Measurements from ENCODE around the gene CHST11.

The CHST11 gene

GRCh38 chr12:104484079-104484478, 27.3 kb downstream of the CHST11 start:
- DNase-seq = no peak

GRCh38 chr12:104485651-104486362, 29.1 kb downstream of the CHST11 start:
- no peak for DNase-seq

GRCh38 chr12:104486363-104486750, 29.6 kb downstream of the CHST11 start:
- no peak for DNase-seq

GRCh38 chr12:104486943-104487819, 30.4 kb downstream of the CHST11 start:
- no peak for DNase-seq

GRCh38 chr12:104488374-104488773, 31.6 kb downstream of the CHST11 start:
- DNase-seq = no peak

- DNase-seq = no peak
Measured at GRCh38 chr12:104490186-104490585, 33.4 kb downstream of the CHST11 start.

GRCh38 chr12:104490850-104491249, 34.1 kb downstream of the CHST11 start:
- no peak for DNase-seq

GRCh38 chr12:104493496-104493895, 36.7 kb downstream of the CHST11 start:
- DNase-seq = no peak

- no peak for DNase-seq
Measured at GRCh38 chr12:104494137-104494792, 37.5 kb downstream of the CHST11 start.

- no peak for DNase-seq
Measured at GRCh38 chr12:104494793-104495158, 38.0 kb downstream of the CHST11 start.

- DNase-seq = no peak
Measured at GRCh38 chr12:104495786-104496185, 39.0 kb downstream of the CHST11 start.

GRCh38 chr12:104496336-104496735, 39.6 kb downstream of the CHST11 start:
- no peak for DNase-seq

- DNase-seq = no peak
Measured at GRCh38 chr12:104498211-104498801, 41.6 kb downstream of the CHST11 start.

- DNase-seq = no peak
Measured at GRCh38 chr12:104499668-104500332, 43.1 kb downstream of the CHST11 start.

GRCh38 chr12:104501115-104501514, 44.4 kb downstream of the CHST11 start:
- DNase-seq = no peak

- no peak for DNase-seq
Measured at GRCh38 chr12:104501660-104502059, 44.9 kb downstream of the CHST11 start.

GRCh38 chr12:104502217-104502616, 45.5 kb downstream of the CHST11 start:
- no peak for DNase-seq

GRCh38 chr12:104502638-104503037, 45.9 kb downstream of the CHST11 start:
- DNase-seq = no peak

- no peak for DNase-seq
Measured at GRCh38 chr12:104503191-104503590, 46.4 kb downstream of the CHST11 start.

- DNase-seq = no peak
Measured at GRCh38 chr12:104504146-104504545, 47.4 kb downstream of the CHST11 start.

GRCh38 chr12:104505095-104505818, 48.5 kb downstream of the CHST11 start:
- no peak for DNase-seq

Data from hippocampal formation (tissue), 2 donors.